Retinal pigment epithelial cell (primary cell): ENCODE measurements around the gene CYB5B.

Source experiments
- DNase-seq: peaks from one replicate; pipeline ENCODE4 v3.0.0-alpha.2; 2010; ENCODE audit warnings: low read depth
- H3K4me3 ChIP-seq: 2 replicates; pipeline ENCODE4 v1.5.1; 2011; ENCODE audit warnings: mild to moderate bottlenecking, low read length, control low read depth, moderate library complexity
- CTCF ChIP-seq: conservative IDR thresholded peaks from 2 replicates; pipeline ENCODE4 v1.5.1; 2011; ENCODE audit warnings: low read depth, low read length, control low read depth, inconsistent platforms

CYB5B gene

GRCh38 chr16:69496896-69497295 is 72.5 kb downstream of the CYB5B start:
- no peak for DNase-seq
- no peak for TF ChIP-seq CTCF
- H3K4me3 ChIP-seq, result no peak overlapping the region

- no peak overlapping the region for H3K4me3 ChIP-seq
- DNase-seq, result no peak
- TF ChIP-seq CTCF, result no peak
Measured at GRCh38 chr16:69497876-69498596, 73.6 kb downstream of the CYB5B start.

DNA sequence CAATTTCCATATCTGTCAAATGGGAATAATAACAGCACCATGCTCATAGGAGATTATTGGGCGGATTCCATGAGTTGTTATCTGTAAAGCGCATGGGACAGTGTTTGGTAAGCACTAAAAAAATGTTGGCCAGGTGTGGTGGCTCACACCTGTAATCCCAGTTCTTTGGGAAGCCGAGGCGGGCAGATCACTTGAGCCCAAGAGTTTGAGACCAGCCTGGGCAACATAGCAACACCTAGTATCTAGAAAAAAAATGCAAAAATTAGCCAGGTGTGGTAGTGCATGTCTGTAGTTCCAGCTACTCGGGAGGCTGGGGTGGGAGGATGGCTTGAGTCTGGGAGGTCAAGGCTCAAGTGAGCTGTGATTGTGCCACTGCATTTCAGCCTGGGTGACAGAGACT is 74.5 kb downstream of the CYB5B start:
- DNase-seq, result no peak
- TF ChIP-seq CTCF, result no peak
- no peak overlapping the region for H3K4me3 ChIP-seq

- TF ChIP-seq CTCF, result no peak
- no peak overlapping the region for H3K4me3 ChIP-seq
- no peak for DNase-seq
Measured at GRCh38 chr16:69499541-69500230, 75.3 kb downstream of the CYB5B start.

DNA sequence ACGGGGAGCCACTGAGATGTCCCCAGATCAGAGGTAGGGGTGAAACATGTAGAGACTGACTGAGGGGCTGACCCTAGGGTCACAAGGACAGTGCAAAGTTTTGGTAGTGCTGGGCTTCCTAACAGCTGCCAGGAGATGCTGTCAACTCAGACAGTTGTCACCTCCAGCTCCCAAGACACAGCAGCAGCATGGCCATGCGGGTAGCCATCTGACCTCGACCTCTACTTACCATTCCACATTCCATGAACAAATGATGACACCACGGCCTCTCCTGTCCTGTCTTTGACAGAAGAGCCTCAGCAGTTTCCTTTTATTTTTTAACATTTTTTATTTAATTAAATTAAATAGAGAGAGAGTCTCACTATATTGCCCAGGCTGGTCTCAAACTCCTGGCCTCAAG is 76.1 kb downstream of the CYB5B start:
- H3K4me3 ChIP-seq, result no peak overlapping the region
- no peak for TF ChIP-seq CTCF
- DNase-seq, result no peak

DNA sequence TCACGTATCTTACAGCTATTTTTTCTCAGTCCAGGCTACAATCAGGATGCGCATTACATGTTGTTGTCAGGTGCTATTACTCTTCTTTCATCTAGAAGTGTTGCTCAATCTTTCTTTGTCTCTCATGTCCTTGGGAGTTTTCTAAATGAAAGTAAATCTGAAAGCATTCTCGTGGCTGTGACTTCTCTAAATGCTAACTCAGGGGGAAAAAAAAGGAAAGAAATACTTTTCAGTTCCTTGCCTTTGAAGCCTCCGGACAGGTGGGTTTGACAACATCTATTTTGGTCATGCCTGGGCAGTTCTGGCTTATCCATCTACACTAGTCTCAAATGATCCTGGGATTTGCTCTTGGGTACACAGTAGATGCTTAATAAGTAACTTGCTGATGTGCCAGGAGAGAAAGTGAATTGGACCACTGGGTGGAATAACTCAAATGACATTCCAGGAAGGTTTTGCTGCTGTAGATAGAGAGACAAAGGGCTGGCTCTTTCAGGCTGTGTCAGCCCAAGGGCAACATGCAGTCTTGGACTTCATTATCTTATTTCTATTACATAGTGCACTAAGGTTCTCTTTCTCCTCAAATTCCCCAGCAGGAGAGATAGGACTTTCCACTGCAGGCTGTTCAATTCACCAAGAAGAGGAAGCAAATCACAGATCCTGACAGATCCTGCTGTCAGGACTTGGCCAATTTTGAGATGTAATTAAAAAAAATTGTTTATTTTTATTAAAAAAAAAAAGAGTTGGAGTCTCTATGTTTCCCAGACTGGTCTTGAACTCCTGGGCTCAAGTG is 77.7 kb downstream of the CYB5B start:
- no peak for DNase-seq
- no peak overlapping the region for H3K4me3 ChIP-seq
- no peak for TF ChIP-seq CTCF
